ENCODE data around the gene GSN. TPM values are rescaled to one million over a fixed set of nuclear protein-coding genes. Genes with fewer than 3 reads are reported as not detected.
A peak's percentile ranks its signal among the peaks of the same experiment; 100 is the strongest.

GSN gene
- polyA plus RNA-seq, 2 of the 4 experiments (the other 2 are of a cell fraction) = 33.7 to 77.2 TPM

- CTCF ChIA-PET = interaction anchor here (0.8 to 11.6 kb wide), 9 partner anchors 9 to 685 kb away, joined by 3 to 127 read pairs (median 5); no protein-coding TSS in a partner anchor
- no peak for FAIRE-seq
- 58% methylated on average over 1 of the region's 1 CpG for WGBS (ENCODE audit: missing lambda C conversion rate)
These were observed 36.7 kb downstream of the GSN start for GRCh38 chr9:121304707-121305106.

GRCh38 chr9:121305269-121305994 is 37.5 kb downstream of the GSN start:
- no peak overlapping the region for H3K4me3 ChIP-seq
- POLR2A ChIA-PET = no interaction called here
- TF ChIP-seq CHD4 (IDR thresholded peaks at IDR 0.05; ENCODE audit: borderline replicate concordance) (no peak), ZFP36 (IDR thresholded peaks at IDR 0.05; ENCODE audit: borderline replicate concordance, partially characterized antibody) (peak; percentile 49), NPAS2 (CRISPR knock-in tag; IDR thresholded peaks at IDR 0.05; ENCODE audit: borderline replicate concordance) (no peak), EP300 (IDR thresholded peaks at IDR 0.05) (no peak), TFCP2L1 (CRISPR knock-in tag; IDR thresholded peaks at IDR 0.05) (no peak), CBX2 (IDR thresholded peaks at IDR 0.05; ENCODE audit: borderline replicate concordance, low read depth) (no peak), RCOR1 (IDR thresholded peaks at IDR 0.05; ENCODE audit: low read depth, low read length) (no peak), RARB (CRISPR knock-in tag; IDR thresholded peaks at IDR 0.05) (no peak), CHD2 (IDR thresholded peaks at IDR 0.05; ENCODE audit: low read length, partially characterized antibody) (no peak), CBX8 (IDR thresholded peaks at IDR 0.05) (no peak), CTCF (IDR thresholded peaks at IDR 0.05) (no peak), CEBPB (IDR thresholded peaks at IDR 0.05) (no peak), KDM1A (IDR thresholded peaks at IDR 0.05; ENCODE audit: low read depth) (peak; percentile 19; the same call in 1 of the 2 replicates), HES2 (IDR thresholded peaks at IDR 0.05) (no peak), BCL3 (IDR thresholded peaks at IDR 0.05) (no peak), SREBF2 (IDR thresholded peaks at IDR 0.05) (no peak)
- no peak overlapping the region for H3K4me2 ChIP-seq
- DNase-seq (ENCODE audit: low read depth in 1 of 2, low spot score in 1 of 2) = no peak
- CTCF ChIA-PET = interaction anchor here (0.8 to 11.6 kb wide), 7 partner anchors 13 to 96 kb away, joined by 3 to 127 read pairs (median 10); no protein-coding TSS in a partner anchor
- 92% methylated on average over 12 of the region's 13 CpGs for WGBS (ENCODE audit: missing lambda C conversion rate)
- H3K4me1 ChIP-seq = peaks cover 20% of the 10 kb centered on the region
- H3K9me3 ChIP-seq = no peaks in the 10 kb centered on the region
- no peak for ATAC-seq
- H3K27ac ChIP-seq = peak overlapping the region in 1 of 2 experiments; percentile 30; a peak in 2 of 6 replicates
- FAIRE-seq = no peak

More at GRCh38 chr9:121304707-121305106, 36.7 kb downstream of the GSN start:
- no peak for TF ChIP-seq NR3C1 (IDR thresholded peaks at IDR 0.05)
- TF ChIP-seq ZC3H11A (IDR thresholded peaks at IDR 0.05) = no peak
- TF ChIP-seq SMC3 (IDR thresholded peaks at IDR 0.05) = no peak
- TF ChIP-seq FOSB (CRISPR knock-in tag; IDR thresholded peaks at IDR 0.05) = no peak
- no peak for TF ChIP-seq CEBPB (IDR thresholded peaks at IDR 0.05)
- Histone ChIP-seq H3K4me1 (peaks cover 24% of the 10 kb centered on the region), H3K4me2 (peak overlapping the region; percentile 37; the same call in 2 of the 3 replicates), H3K4me3 (no peak overlapping the region), H3K9me3 (no peaks in the 10 kb centered on the region), H3K27ac (peak overlapping the region; percentile 6 to 30; a peak in 2 of 6 replicates)
- ATAC-seq (no peak), DNase-seq (ENCODE audit: low read depth in 1 of 2, low spot score in 1 of 2) (no peak)
- POLR2A ChIA-PET = no interaction called here

- Histone ChIP-seq H3K4me3 (no peak overlapping the region), H3K27ac (no peak overlapping the region), H3K9me3 (no peaks in the 10 kb centered on the region), H3K4me2 (no peak overlapping the region), H3K4me1 (peaks cover 16% of the 10 kb centered on the region)
- WGBS (ENCODE audit: missing lambda C conversion rate) = 72% methylated on average over 2 of the region's 2 CpGs
- DNase-seq (ENCODE audit: low read depth in 1 of 2, low spot score in 1 of 2) = no peak
- TF ChIP-seq POLR2AphosphoS2 (conservative IDR thresholded peaks at IDR 0.05; ENCODE audit: low read length) = no peak
- TF ChIP-seq HDAC2 (IDR thresholded peaks at IDR 0.05) = no peak
- no peak for TF ChIP-seq CBX8 (IDR thresholded peaks at IDR 0.05)
- no peak for TF ChIP-seq HOXB13 (CRISPR knock-in tag; IDR thresholded peaks at IDR 0.05; ENCODE audit: low read depth)
- TF ChIP-seq CHD2 (IDR thresholded peaks at IDR 0.05; ENCODE audit: low read length, partially characterized antibody) = no peak
- no peak for TF ChIP-seq MAFK (IDR thresholded peaks at IDR 0.05; ENCODE audit: partially characterized antibody)
- TF ChIP-seq E2F6 (IDR thresholded peaks at IDR 0.05; ENCODE audit: borderline replicate concordance, low read depth) = no peak
- TF ChIP-seq NFE2L2 (conservative IDR thresholded peaks at IDR 0.05; ENCODE audit: low read length) = no peak
- no peak for TF ChIP-seq MYC (IDR thresholded peaks at IDR 0.05; ENCODE audit: borderline replicate concordance, low read length)
- TF ChIP-seq TFCP2L1 (CRISPR knock-in tag; IDR thresholded peaks at IDR 0.05) = no peak
- TF ChIP-seq HEYL (CRISPR knock-in tag; IDR thresholded peaks at IDR 0.05) = no peak
- TF ChIP-seq RAD21 (conservative IDR thresholded peaks at IDR 0.05 in 1 of 2, IDR thresholded peaks at IDR 0.05 in 1 of 2) = no peak
- TF ChIP-seq FOSB (CRISPR knock-in tag; IDR thresholded peaks at IDR 0.05) = no peak
- no peak for TF ChIP-seq SMC3 (IDR thresholded peaks at IDR 0.05)
- TF ChIP-seq HOXB5 (CRISPR knock-in tag; IDR thresholded peaks at IDR 0.05) = no peak
- TF ChIP-seq RCOR1 (IDR thresholded peaks at IDR 0.05; ENCODE audit: low read depth, low read length) = no peak
- CTCF ChIA-PET = interaction anchor here (1.2 to 11.6 kb wide), 6 partner anchors 11 to 95 kb away, joined by 3 to 127 read pairs (median 10); no protein-coding TSS in a partner anchor
- POLR2A ChIA-PET = no interaction called here
- FAIRE-seq = no peak
- ATAC-seq = no peak
These were observed 40.0 kb downstream of the GSN start for GRCh38 chr9:121307976-121308375.

Measured in A549 (cell line).